Naive B cell (primary cell): Measurements from ENCODE around the gene DOCK8. TPM values are rescaled to one million over a fixed set of nuclear protein-coding genes. Genes with fewer than 3 reads are reported as not detected.

Experiments
- ATAC-seq, 2 donors: fragments of 150-1000 bp; cut with Tn5 transposase; 2 replicates each; pipeline ENCODE4 v1.10.0; 2021; ENCODE audit warnings: low read depth in 2 of 2, mild to moderate bottlenecking in 2 of 2, moderate library complexity in 2 of 2
- DNase-seq: peaks from one replicate; pipeline ENCODE4 v3.0.0; 2022
- H3K27ac Mint-ChIP-seq, 6 donors: one replicate each; pipeline ENCODE4 v1.8.0; 2020 to 2022; ENCODE audit warnings: mild to moderate bottlenecking in 6 of 6, mixed read lengths in 6 of 6, moderate library complexity in 5 of 6, inconsistent platforms in 2 of 6
- H3K27me3 Mint-ChIP-seq, 3 donors: one replicate each; pipeline ENCODE4 v1.8.0; 2021 to 2022; ENCODE audit warnings: mixed read lengths in 3 of 3, mild to moderate bottlenecking in 1 of 3
- H3K36me3 Mint-ChIP-seq, 2 donors: one replicate each; pipeline ENCODE4 v1.8.0; 2020 to 2022; ENCODE audit warnings: mixed read lengths in 2 of 2, inconsistent platforms in 1 of 2, mild to moderate bottlenecking in 1 of 2
- H3K4me1 Mint-ChIP-seq, 3 donors: one replicate each; pipeline ENCODE4 v1.8.0; 2020 to 2022; ENCODE audit warnings: mixed read lengths in 3 of 3, inconsistent platforms in 1 of 3, mild to moderate bottlenecking in 1 of 3, moderate library complexity in 1 of 3
- H3K4me3 Mint-ChIP-seq, 8 donors: one replicate each; pipeline ENCODE4 v1.8.0; 2020 to 2022; ENCODE audit warnings: mild to moderate bottlenecking in 8 of 8, mixed read lengths in 8 of 8, moderate library complexity in 8 of 8, inconsistent platforms in 2 of 8
- H3K9me3 Mint-ChIP-seq, 7 donors: one replicate each; pipeline ENCODE4 v1.8.0; 2020 to 2022; ENCODE audit warnings: mixed read lengths in 7 of 7, mild to moderate bottlenecking in 5 of 7, inconsistent platforms in 2 of 7, moderate library complexity in 1 of 7
- polyA plus RNA-seq, 6 donors: library from polyadenylated mRNA; unstranded; fragments of 300-500 nt; fragmentation: Illumina TruSeq; gene quantifications; one replicate each; pipeline ENCODE4 v1.2.3, GENCODE V29; 2021; ENCODE audit warnings: low read depth in 6 of 6

DOCK8 gene
- polyA plus RNA-seq, 6 donors from 2014 or later = 15.3 to 109 (median 76.5) TPM

- no peak overlapping the region for H3K4me3 Mint-ChIP-seq
- peaks cover 0 to 12% (median 6%) of the 10 kb centered on the region in 3 donors for H3K4me1 Mint-ChIP-seq
- DNase-seq (no peak), ATAC-seq (no peak)
- no peaks in the 10 kb centered on the region for H3K9me3 Mint-ChIP-seq
- peak overlapping the region in 5 of 6 donors; percentile 23 to 90 (median 49) for H3K27ac Mint-ChIP-seq
- peaks cover 23 to 32% of the 10 kb centered on the region in 2 donors for H3K36me3 Mint-ChIP-seq
- H3K27me3 Mint-ChIP-seq = no peaks in the 10 kb centered on the region
These were observed 247.5 kb downstream of the DOCK8 start for GRCh38 chr9:462121-462520.

GRCh38 chr9:462606-463005 is 247.9 kb downstream of the DOCK8 start:
- Mint-ChIP-seq H3K4me1 (peaks cover 0 to 12% (median 6%) of the 10 kb centered on the region in 3 donors), H3K9me3 (no peaks in the 10 kb centered on the region), H3K27ac (peak overlapping the region in 4 of 6 donors; percentile 25 to 90 (median 65)), H3K4me3 (no peak overlapping the region), H3K36me3 (peaks cover 23 to 28% of the 10 kb centered on the region in 2 donors), H3K27me3 (no peaks in the 10 kb centered on the region)
- DNase-seq (no peak), ATAC-seq (no peak)

DNA sequence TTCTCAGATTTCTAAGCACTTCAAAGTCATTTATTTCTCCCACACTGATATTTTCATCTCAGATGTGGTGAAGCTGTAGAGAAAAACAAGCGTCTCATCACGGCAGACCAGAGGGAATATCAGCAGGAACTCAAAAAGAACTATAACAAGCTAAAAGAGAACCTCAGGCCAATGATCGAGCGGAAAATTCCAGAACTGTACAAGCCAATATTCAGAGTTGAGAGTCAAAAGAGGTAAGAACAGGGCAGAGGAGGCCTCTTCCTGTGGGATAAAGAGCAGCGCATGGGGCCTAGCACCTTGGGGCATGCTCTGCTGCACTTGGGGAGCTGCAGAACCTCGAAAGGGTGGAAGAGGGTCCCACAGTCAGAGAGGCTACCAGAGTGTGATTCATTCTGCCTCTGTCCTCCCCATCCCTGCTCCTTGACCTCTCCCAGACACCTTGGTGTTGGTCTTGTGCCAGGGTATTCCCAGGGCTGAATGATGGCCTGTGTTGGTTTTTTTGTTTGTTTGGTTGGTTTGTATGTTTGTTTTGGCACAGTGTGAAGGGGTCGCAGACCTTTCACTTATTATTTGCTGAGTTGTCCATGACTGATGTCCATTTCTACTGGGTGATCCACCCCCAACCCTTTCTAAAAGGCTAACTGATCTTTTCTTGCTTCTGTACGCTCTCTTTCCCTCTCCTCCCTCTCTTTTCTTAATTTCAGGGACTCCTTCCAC is 248.9 kb downstream of the DOCK8 start:
- H3K9me3 Mint-ChIP-seq = no peaks in the 10 kb centered on the region
- H3K4me3 Mint-ChIP-seq = peak overlapping the region in 1 of 8 donors; percentile 45
- no peak for DNase-seq
- H3K27ac Mint-ChIP-seq = peak overlapping the region in 4 of 6 donors; percentile 5 to 83 (median 44)
- peaks cover 5 to 12% (median 7%) of the 10 kb centered on the region in 3 donors for H3K4me1 Mint-ChIP-seq
- no peak for ATAC-seq
- peaks cover 23 to 26% of the 10 kb centered on the region in 2 donors for H3K36me3 Mint-ChIP-seq
- no peaks in the 10 kb centered on the region for H3K27me3 Mint-ChIP-seq

DNA sequence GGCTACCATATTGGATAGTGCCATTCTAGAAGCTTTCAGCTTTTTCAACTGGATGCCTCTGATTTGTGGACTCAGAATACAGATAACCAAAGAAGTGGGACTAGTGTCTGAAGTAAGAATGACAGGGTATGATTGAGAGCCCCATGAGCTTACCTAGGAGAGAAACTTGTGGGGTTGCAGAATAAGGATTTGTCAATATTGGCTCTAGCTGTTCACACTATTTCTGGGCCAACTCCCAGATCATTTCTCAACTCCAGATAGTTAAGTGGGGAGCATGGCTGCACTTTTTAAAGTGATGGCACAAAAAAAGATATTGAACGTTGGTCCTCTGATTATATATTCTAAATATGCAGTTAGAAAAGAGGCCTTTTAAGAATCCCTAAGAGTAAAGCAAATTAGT is 252.1 kb downstream of the DOCK8 start:
- no peak for ATAC-seq
- H3K4me3 Mint-ChIP-seq = peak overlapping the region in 1 of 8 donors; percentile 42
- H3K9me3 Mint-ChIP-seq = no peaks in the 10 kb centered on the region
- H3K27ac Mint-ChIP-seq = peak overlapping the region in 1 of 6 donors; percentile 47
- no peaks in the 10 kb centered on the region for H3K27me3 Mint-ChIP-seq
- DNase-seq = no peak
- peaks cover 23 to 26% of the 10 kb centered on the region in 2 donors for H3K36me3 Mint-ChIP-seq
- peaks cover 22 to 32% (median 28%) of the 10 kb centered on the region in 3 donors for H3K4me1 Mint-ChIP-seq

DNA sequence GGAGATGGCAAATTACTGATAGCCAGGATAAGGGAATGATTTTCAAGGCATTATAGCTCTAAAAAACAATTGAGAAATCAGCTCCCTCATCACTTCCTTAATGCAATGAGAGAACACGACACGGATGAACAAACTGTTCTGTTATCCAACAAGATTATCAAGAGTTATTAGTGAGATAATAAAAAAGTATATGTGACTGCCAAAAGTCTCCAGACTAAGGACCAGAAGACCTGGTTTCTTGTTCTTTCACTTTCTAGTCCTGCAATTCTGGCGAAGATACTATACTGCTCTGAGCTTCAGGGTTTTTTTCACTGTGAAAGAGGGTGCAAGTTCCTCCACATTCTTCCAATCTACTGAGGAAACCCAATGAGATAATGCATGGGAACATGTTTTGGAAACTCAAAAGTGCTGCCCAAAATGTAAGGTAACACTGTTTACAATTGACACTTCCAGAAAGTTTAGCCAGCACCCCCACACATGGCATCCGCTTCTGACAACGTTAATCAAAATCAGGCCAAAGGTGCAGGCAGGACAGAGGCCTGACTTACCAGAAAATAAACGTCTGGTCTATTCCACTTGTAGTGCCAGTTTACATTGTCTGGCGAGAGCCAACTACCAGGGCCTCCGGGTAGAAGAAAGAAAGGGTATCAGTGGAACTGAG is 254.2 kb downstream of the DOCK8 start:
- H3K4me1 Mint-ChIP-seq = peaks cover 19 to 32% (median 28%) of the 10 kb centered on the region in 3 donors
- peak overlapping the region in 4 of 6 donors; percentile 18 to 89 (median 76) for H3K27ac Mint-ChIP-seq
- no peak for ATAC-seq
- no peaks in the 10 kb centered on the region for H3K27me3 Mint-ChIP-seq
- peak; percentile 9 for DNase-seq
- peak overlapping the region; percentile 52 to 98 (median 86) for H3K4me3 Mint-ChIP-seq
- H3K9me3 Mint-ChIP-seq = no peaks in the 10 kb centered on the region
- H3K36me3 Mint-ChIP-seq = peaks cover 14 to 20% of the 10 kb centered on the region in 2 donors

DNA sequence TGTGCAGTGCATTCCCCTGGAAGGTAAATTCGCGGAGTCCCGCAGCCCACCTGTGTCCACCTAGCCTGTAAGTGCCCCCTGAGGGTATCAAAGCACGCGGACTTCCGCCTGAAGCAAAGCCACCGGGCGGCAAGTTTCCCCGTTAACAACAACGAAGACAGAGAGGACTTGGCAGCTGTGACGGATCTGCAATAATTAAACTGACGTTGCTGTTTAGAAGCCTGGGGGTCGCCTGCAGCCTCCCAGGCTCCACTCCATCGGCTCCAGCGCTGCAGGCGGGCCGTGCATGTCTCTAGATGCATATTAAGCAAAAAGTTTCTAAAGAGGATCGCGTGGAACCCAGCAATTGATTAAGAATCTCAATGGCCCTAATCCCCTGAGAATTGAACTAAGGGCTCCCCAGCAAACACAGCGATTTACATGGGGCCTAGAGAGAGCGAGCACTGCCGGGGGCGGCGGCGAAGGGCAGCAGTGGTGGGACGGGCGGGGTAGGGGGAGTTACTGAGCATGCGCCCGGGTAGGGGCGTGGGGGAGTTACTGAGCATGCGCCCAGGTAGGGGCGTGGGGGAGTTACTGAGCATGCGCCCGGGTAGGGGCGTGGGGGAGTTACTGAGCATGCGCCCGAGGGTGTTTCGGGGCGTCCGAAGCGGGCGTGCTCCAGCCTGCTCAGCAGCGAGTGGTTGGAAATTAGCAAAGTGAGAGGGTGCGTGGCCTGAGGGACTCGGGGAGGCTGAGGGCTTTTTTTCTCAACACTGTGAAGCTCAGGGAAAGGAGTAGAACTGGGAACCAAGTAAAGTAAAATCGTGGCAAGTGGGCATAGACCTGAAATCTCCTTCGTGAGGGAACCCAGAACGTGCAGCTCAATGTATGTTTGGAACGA is 255.2 kb downstream of the DOCK8 start:
- Mint-ChIP-seq H3K27ac (peak overlapping the region; percentile 0 to 94 (median 90)), H3K27me3 (no peaks in the 10 kb centered on the region), H3K9me3 (no peaks in the 10 kb centered on the region), H3K36me3 (peaks cover 10 to 11% of the 10 kb centered on the region in 2 donors), H3K4me3 (peak overlapping the region; percentile 91 to 100 (median 98)), H3K4me1 (peaks cover 19 to 32% (median 28%) of the 10 kb centered on the region in 3 donors)
- peak; percentile 90 for ATAC-seq
- peak; percentile 90 for DNase-seq

GRCh38 chr9:470552-471194 is 256.0 kb downstream of the DOCK8 start:
- Mint-ChIP-seq H3K27ac (peak overlapping the region in 4 of 6 donors; percentile 54 to 94 (median 91)), H3K9me3 (no peaks in the 10 kb centered on the region), H3K4me1 (peaks cover 19 to 32% (median 28%) of the 10 kb centered on the region in 3 donors), H3K36me3 (peaks cover 3 to 4% of the 10 kb centered on the region in 2 donors), H3K4me3 (peak overlapping the region; percentile 91 to 100 (median 98)), H3K27me3 (no peaks in the 10 kb centered on the region)
- ATAC-seq = peak; percentile 0 to 2
- DNase-seq = no peak

GRCh38 chr9:471320-471719 is 256.7 kb downstream of the DOCK8 start:
- H3K4me3 Mint-ChIP-seq = peak overlapping the region in 7 of 8 donors; percentile 93 to 100 (median 98)
- H3K4me1 Mint-ChIP-seq = peaks cover 19 to 32% (median 28%) of the 10 kb centered on the region in 3 donors
- no peaks in the 10 kb centered on the region for H3K36me3 Mint-ChIP-seq
- no peaks in the 10 kb centered on the region for H3K27me3 Mint-ChIP-seq
- ATAC-seq (no peak), DNase-seq (no peak)
- H3K9me3 Mint-ChIP-seq = no peaks in the 10 kb centered on the region
- peak overlapping the region in 1 of 6 donors; percentile 20 for H3K27ac Mint-ChIP-seq

GRCh38 chr9:472479-473075 is 257.9 kb downstream of the DOCK8 start:
- H3K4me3 Mint-ChIP-seq = no peak overlapping the region
- no peak overlapping the region for H3K27ac Mint-ChIP-seq
- ATAC-seq (no peak), DNase-seq (no peak)
- H3K27me3 Mint-ChIP-seq = no peaks in the 10 kb centered on the region
- H3K36me3 Mint-ChIP-seq = no peaks in the 10 kb centered on the region
- no peaks in the 10 kb centered on the region for H3K9me3 Mint-ChIP-seq
- peaks cover 19 to 32% (median 28%) of the 10 kb centered on the region in 3 donors for H3K4me1 Mint-ChIP-seq

DNA sequence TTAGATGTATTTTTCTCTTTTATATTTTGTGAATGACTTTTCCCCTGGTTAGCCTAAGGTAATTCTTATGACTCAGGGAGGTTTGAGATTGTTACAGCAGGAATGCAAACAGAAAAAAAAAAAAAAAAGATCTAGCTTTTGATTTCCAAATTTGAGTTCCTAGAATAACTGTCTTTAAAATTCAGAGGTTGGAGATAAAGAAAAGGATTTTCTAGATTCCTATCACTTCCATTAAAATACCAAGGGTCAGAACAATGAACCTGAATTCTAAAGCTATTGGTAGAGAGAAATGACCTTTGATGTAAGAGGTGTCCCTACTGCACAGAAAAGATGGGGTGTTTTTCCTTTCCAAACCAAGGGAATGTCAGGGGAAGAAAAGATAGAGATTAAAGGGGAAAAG is 262.5 kb downstream of the DOCK8 start:
- H3K9me3 Mint-ChIP-seq = no peaks in the 10 kb centered on the region

GRCh38 chr9:479304-479970 is 264.8 kb downstream of the DOCK8 start:
- H3K4me3 Mint-ChIP-seq = no peak overlapping the region
- DNase-seq (no peak), ATAC-seq (no peak)
- peaks cover 0 to 12% (median 8%) of the 10 kb centered on the region in 7 donors for H3K9me3 Mint-ChIP-seq
- peaks cover 0 to 9% of the 10 kb centered on the region in 2 donors for H3K36me3 Mint-ChIP-seq
- H3K4me1 Mint-ChIP-seq = peaks cover 0 to 3% (median 0%) of the 10 kb centered on the region in 3 donors
- H3K27ac Mint-ChIP-seq = no peak overlapping the region
- H3K27me3 Mint-ChIP-seq = peaks cover 0 to 8% (median 0%) of the 10 kb centered on the region in 3 donors

More for the DNA sequence above, 262.5 kb downstream of the DOCK8 start:
- peaks cover 0 to 3% (median 0%) of the 10 kb centered on the region in 3 donors for H3K4me1 Mint-ChIP-seq
- DNase-seq = no peak
- H3K27me3 Mint-ChIP-seq = peaks cover 0 to 8% (median 0%) of the 10 kb centered on the region in 3 donors
- no peak overlapping the region for H3K4me3 Mint-ChIP-seq
- H3K36me3 Mint-ChIP-seq = no peaks in the 10 kb centered on the region
- no peak for ATAC-seq
- H3K27ac Mint-ChIP-seq = no peak overlapping the region

- Mint-ChIP-seq H3K27ac (no peak overlapping the region), H3K36me3 (peaks cover 0 to 9% of the 10 kb centered on the region in 2 donors), H3K9me3 (peaks cover 0 to 17% (median 11%) of the 10 kb centered on the region in 7 donors), H3K27me3 (peaks cover 0 to 8% (median 0%) of the 10 kb centered on the region in 3 donors), H3K4me3 (no peak overlapping the region), H3K4me1 (peaks cover 0 to 3% (median 0%) of the 10 kb centered on the region in 3 donors)
- DNase-seq (no peak), ATAC-seq (no peak)
These were observed 265.3 kb downstream of the DOCK8 start for GRCh38 chr9:479971-480350.
